Measurements from ENCODE around the gene HHATL.

Gene HHATL

DNA sequence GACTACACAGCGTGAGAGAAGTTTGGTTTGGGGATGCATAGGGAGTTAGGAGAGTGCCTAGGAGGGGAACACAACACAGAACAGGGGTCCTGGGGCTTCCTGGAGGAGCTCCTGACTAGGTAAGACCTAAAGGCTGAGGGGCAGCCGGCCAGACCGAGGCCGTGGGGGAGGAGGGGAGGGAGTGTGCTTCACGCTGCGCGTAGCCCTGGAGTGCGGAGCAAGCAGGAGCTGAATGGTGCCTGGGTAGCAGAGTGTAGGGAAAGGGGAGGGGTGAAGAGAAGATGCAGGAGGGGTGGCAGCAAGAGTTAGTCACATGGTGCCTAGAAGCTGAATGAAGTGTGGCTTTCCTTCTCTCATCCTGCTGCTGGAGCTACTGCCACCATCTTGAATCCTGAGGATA is 32.4 kb upstream of the HHATL start:
- Histone ChIP-seq H3K36me3 (no peaks in the 10 kb centered on the region), H3K9me3 (replicated peaks in 1 of 11) (no peaks in the 10 kb centered on the region), H3K4me2 (no peak overlapping the region), H4K20me1 (no peaks in the 10 kb centered on the region), H3K9ac (no peak overlapping the region), H3K4me1 (peaks cover 13 to 17% (median 14%) of the 10 kb centered on the region in 10 experiments), H3K4me3 (no peak overlapping the region), H3K27me3 (no peaks in the 10 kb centered on the region), H3K27ac (no peak overlapping the region)
- TF ChIP-seq Cebpa-rat (IDR thresholded peaks at IDR 0.05) = no peak

GRCh38 chr3:42734263-42734860 is 31.8 kb upstream of the HHATL start:
- H3K9ac ChIP-seq = no peak overlapping the region
- no peak overlapping the region for H3K27ac ChIP-seq
- no peak for TF ChIP-seq Cebpa-rat (IDR thresholded peaks at IDR 0.05)
- 0 out of 22 replicates have a peak, but pooled peaks cover 0 to under 1% (median 0%) of the 10 kb centered on the region in 11 experiments for H3K9me3 ChIP-seq (replicated peaks in 1 of 11)
- H3K27me3 ChIP-seq = no peaks in the 10 kb centered on the region
- no peaks in the 10 kb centered on the region; a peak in 1 of 22 replicates for H4K20me1 ChIP-seq
- H3K4me2 ChIP-seq = no peak overlapping the region
- H3K36me3 ChIP-seq = no peaks in the 10 kb centered on the region
- H3K4me1 ChIP-seq = peaks cover 6 to 10% (median 7%) of the 10 kb centered on the region in 10 experiments
- no peak overlapping the region for H3K4me3 ChIP-seq

DNA sequence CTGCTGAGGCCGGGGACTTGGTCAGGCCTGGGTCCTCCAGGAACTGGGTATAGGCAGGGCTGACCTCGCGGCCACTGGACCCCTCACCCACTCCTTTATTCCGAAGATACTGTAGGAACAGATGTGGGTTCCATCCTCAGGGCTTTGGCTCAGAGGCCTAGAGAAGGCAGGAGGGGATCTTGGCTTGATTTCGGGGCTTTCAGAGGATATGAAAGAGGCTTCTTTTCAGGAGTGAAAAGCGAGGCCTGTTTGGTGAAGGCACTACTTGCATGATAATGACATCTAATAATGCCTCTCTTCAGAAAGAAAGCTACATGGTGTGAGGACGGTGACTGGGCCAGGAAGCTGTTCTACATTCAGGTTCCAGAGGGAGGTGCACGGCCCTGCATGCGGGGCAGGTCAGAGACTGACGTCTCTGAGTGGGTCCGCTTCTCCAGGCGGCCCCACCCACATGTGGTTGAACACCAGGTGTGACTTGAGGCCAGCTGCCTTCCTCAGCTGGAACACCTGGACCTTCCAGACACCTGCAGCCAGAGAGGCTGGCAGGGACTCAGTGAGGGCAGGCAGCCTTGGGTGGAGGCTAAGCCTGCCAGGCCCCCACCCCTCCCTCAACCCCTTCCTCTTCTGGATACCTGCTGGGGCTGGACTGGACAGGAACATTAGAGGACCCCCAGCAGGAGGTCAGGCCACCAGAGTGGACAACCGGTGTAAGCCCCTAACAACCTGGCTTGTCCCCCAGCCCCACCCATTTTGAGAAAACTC is 31.1 kb upstream of the HHATL start:
- no peaks in the 10 kb centered on the region; a peak in 1 of 22 replicates for H4K20me1 ChIP-seq
- H3K36me3 ChIP-seq = no peaks in the 10 kb centered on the region
- TF ChIP-seq Cebpa-rat (IDR thresholded peaks at IDR 0.05) = no peak
- no peak overlapping the region for H3K27ac ChIP-seq
- no peak overlapping the region for H3K4me2 ChIP-seq
- H3K9me3 ChIP-seq (replicated peaks in 1 of 11) = 0 out of 22 replicates have a peak, but pooled peaks cover 0 to 7% (median 0%) of the 10 kb centered on the region in 11 experiments
- no peak overlapping the region for H3K4me3 ChIP-seq
- no peaks in the 10 kb centered on the region for H3K27me3 ChIP-seq
- peaks cover 0 to 4% (median under 1%) of the 10 kb centered on the region in 10 experiments; a peak in 7 of 20 replicates for H3K4me1 ChIP-seq
- H3K9ac ChIP-seq = no peak overlapping the region

GRCh38 chr3:42732829-42733459 is 30.3 kb upstream of the HHATL start:
- Histone ChIP-seq H3K4me3 (no peak overlapping the region), H3K27ac (no peak overlapping the region)

DNA sequence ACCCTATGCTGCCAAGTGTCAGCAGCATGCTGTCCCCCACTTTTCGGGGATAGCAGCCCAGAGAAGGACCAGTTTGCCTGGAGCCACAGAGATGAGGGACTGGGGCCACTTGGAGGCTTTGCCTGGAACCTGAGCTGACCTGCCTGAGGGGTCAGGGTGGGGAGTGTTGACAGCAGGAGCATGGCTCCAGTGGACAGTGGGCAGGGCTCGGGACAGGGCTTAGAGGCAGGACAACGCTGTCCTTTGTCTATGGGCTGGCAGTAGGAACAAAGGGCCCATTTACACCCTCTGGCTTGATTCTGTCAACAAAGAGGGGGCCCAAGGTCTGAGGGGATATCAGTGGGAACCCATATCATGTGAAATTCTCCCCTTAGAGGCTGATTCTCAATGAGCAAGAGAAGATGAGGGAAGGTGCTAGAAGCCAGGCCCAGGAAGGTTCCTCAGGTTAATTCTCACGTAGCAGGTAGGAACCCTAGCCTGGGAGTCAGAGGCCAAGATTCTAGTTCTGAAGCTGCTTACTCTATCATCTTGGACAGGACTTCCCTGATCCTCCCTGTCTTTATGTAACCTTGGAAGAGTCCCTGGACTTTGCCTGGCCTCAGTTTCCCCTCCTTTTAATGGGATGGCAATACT is 29.7 kb upstream of the HHATL start:
- Histone ChIP-seq H3K27me3 (no peaks in the 10 kb centered on the region), H3K4me2 (no peak overlapping the region), H3K36me3 (no peaks in the 10 kb centered on the region), H3K27ac (no peak overlapping the region), H3K9ac (no peak overlapping the region), H3K9me3 (replicated peaks in 1 of 11) (0 out of 22 replicates have a peak, but pooled peaks cover 0 to 7% (median 0%) of the 10 kb centered on the region in 11 experiments), H4K20me1 (no peaks in the 10 kb centered on the region; a peak in 1 of 22 replicates), H3K4me1 (no peaks in the 10 kb centered on the region), H3K4me3 (no peak overlapping the region)
- no peak for TF ChIP-seq Cebpa-rat (IDR thresholded peaks at IDR 0.05)

More at GRCh38 chr3:42732829-42733459, 30.3 kb upstream of the HHATL start:
- Histone ChIP-seq H3K4me2 (no peak overlapping the region), H3K36me3 (no peaks in the 10 kb centered on the region), H3K9ac (no peak overlapping the region), H3K27me3 (no peaks in the 10 kb centered on the region), H3K4me1 (no peaks in the 10 kb centered on the region), H3K9me3 (replicated peaks in 1 of 11) (0 out of 22 replicates have a peak, but pooled peaks cover 0 to 7% (median 0%) of the 10 kb centered on the region in 11 experiments), H4K20me1 (no peaks in the 10 kb centered on the region; a peak in 1 of 22 replicates)
- TF ChIP-seq Cebpa-rat (IDR thresholded peaks at IDR 0.05) = no peak

DNA sequence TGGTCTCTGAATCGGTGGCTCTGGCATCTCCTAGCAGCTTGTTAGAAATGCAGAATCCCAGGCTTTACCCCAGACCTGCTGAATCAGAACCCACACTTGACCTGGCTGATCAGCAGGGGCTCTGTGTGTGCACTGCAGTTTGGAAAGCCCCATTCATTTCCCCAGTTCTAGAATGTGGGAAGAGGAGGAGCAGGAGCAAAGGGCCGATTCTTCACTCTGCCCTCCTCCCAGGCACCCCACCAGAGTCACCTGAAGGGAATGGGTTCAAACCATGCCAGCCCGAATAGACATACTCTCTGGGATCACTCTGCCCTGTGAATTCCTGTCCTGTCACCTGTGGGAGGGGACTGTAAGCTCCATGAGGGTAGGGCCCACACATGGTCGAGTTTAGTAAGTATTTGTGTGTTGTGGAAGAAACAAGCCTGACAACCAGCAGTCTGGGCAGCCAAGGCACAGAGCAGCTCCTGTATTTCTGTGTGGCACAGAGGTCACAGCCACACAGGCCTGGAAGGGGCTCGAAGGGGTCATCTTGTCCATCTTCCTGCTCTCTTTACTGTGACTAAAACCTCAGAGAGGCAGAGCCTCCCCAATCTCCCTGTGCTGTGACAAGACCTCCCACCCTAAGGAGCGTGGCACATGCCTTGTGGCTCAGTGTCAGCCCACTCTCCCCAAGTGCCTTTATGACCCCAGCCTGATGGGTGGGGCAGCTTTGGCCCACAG is 29.0 kb upstream of the HHATL start:
- Histone ChIP-seq H3K9ac (no peak overlapping the region), H3K9me3 (replicated peaks in 1 of 11) (0 out of 22 replicates have a peak, but pooled peaks cover 0 to 7% (median 0%) of the 10 kb centered on the region in 11 experiments), H3K4me3 (no peak overlapping the region), H3K36me3 (no peaks in the 10 kb centered on the region), H3K4me2 (no peak overlapping the region), H4K20me1 (no peaks in the 10 kb centered on the region; a peak in 1 of 22 replicates), H3K27me3 (no peaks in the 10 kb centered on the region), H3K4me1 (no peaks in the 10 kb centered on the region), H3K27ac (no peak overlapping the region)
- TF ChIP-seq Cebpa-rat (IDR thresholded peaks at IDR 0.05) = no peak

- H3K4me2 ChIP-seq = no peak overlapping the region
- H4K20me1 ChIP-seq = no peaks in the 10 kb centered on the region; a peak in 1 of 22 replicates
- 0 out of 22 replicates have a peak, but pooled peaks cover 0 to 7% (median 0%) of the 10 kb centered on the region in 11 experiments for H3K9me3 ChIP-seq (replicated peaks in 1 of 11)
- H3K27ac ChIP-seq = no peak overlapping the region
- TF ChIP-seq Cebpa-rat (IDR thresholded peaks at IDR 0.05) = no peak
- H3K4me3 ChIP-seq = no peak overlapping the region
- H3K9ac ChIP-seq = no peak overlapping the region
- H3K27me3 ChIP-seq = no peaks in the 10 kb centered on the region
- no peaks in the 10 kb centered on the region for H3K36me3 ChIP-seq
- H3K4me1 ChIP-seq = no peaks in the 10 kb centered on the region
Measured at GRCh38 chr3:42730706-42731420, 28.3 kb upstream of the HHATL start.

GRCh38 chr3:42730294-42730693 is 27.7 kb upstream of the HHATL start:
- H3K36me3 ChIP-seq = no peaks in the 10 kb centered on the region
- no peak for TF ChIP-seq Cebpa-rat (IDR thresholded peaks at IDR 0.05)
- no peak overlapping the region for H3K4me3 ChIP-seq
- 0 out of 22 replicates have a peak, but pooled peaks cover 0 to 7% (median 0%) of the 10 kb centered on the region in 11 experiments for H3K9me3 ChIP-seq (replicated peaks in 1 of 11)
- H3K4me2 ChIP-seq = no peak overlapping the region
- H4K20me1 ChIP-seq = no peaks in the 10 kb centered on the region; a peak in 1 of 22 replicates
- no peaks in the 10 kb centered on the region for H3K27me3 ChIP-seq
- H3K27ac ChIP-seq = no peak overlapping the region
- no peak overlapping the region for H3K9ac ChIP-seq
- H3K4me1 ChIP-seq = no peaks in the 10 kb centered on the region

Data from BLaER1 treated with 17β-estradiol and CSF1 and Interleukin-3, amounts not matched to agents 10 nM and 100 nM (cell line).